AG09309 (cell line): Measurements from ENCODE around the gene PAMR1.

Source experiments
- DNase-seq: peaks from one replicate; pipeline ENCODE4 v3.0.0-alpha.2; 2010; ENCODE audit warnings: low read depth
- H3K4me3 ChIP-seq: 2 replicates; pipeline ENCODE4 v1.5.1; 2011; ENCODE audit warnings: mild to moderate bottlenecking, low read depth, low read length, moderate library complexity; ENCODE audit not compliant: control insufficient read depth
- CTCF ChIP-seq: IDR thresholded peaks from 2 replicates; pipeline ENCODE4 v1.5.1; 2011; ENCODE audit warnings: mild to moderate bottlenecking, low read depth, low read length, inconsistent platforms; ENCODE audit not compliant: insufficient read depth, control insufficient read depth; ENCODE audit errors: missing control alignments

The PAMR1 gene

GRCh38 chr11:35484435-35484834, 41.0 kb downstream of the PAMR1 start:
- no peak for TF ChIP-seq CTCF
- no peak overlapping the region for H3K4me3 ChIP-seq
- DNase-seq, result peak; percentile 63

- H3K4me3 ChIP-seq, result no peak overlapping the region
- no peak for TF ChIP-seq CTCF
- DNase-seq, result no peak
Measured at GRCh38 chr11:35483131-35483820, 42.1 kb downstream of the PAMR1 start.

- TF ChIP-seq CTCF, result no peak
- DNase-seq, result no peak
- H3K4me3 ChIP-seq, result no peak overlapping the region
Measured at GRCh38 chr11:35479731-35480130, 45.7 kb downstream of the PAMR1 start.

GRCh38 chr11:35478471-35479091, 46.8 kb downstream of the PAMR1 start:
- no peak for DNase-seq
- no peak overlapping the region for H3K4me3 ChIP-seq
- no peak for TF ChIP-seq CTCF

GRCh38 chr11:35477901-35478300, 47.5 kb downstream of the PAMR1 start:
- DNase-seq, result no peak
- no peak for TF ChIP-seq CTCF
- no peak overlapping the region for H3K4me3 ChIP-seq

- no peak overlapping the region for H3K4me3 ChIP-seq
- TF ChIP-seq CTCF, result no peak
- no peak for DNase-seq
Measured at GRCh38 chr11:35474688-35475087, 50.7 kb downstream of the PAMR1 start.

- TF ChIP-seq CTCF, result no peak
- no peak overlapping the region for H3K4me3 ChIP-seq
- DNase-seq, result no peak
Measured at GRCh38 chr11:35473795-35474374, 51.5 kb downstream of the PAMR1 start.
